ENCODE data around the gene NTM. TPM values are rescaled to one million over a fixed set of nuclear protein-coding genes. Genes with fewer than 3 reads are reported as not detected.
A peak's percentile ranks its signal among the peaks of the same experiment; 100 is the strongest.

NTM gene
- polyA plus RNA-seq, 1 donor from 2014 or later, result not detected

DNA sequence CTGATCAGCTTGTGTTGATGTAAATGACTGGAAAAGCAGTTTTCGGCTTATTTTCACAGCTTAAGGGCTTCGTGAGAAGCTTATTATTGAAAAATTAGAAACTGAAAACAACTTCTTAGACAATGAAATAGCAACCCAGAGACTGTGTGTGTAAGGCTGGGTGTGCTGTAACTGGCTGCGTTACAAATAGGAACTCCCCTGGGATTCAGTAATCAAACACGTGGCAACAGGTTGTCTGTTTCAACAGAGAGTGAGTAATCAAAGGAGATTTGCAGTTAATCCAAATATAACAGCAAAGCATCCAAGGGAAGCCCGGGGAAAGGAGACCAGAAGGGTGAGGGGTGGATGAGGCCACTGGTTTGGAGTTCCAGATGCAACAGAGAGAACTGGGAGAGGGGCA lies 19.2 kb downstream of the NTM start:
- Mint-ChIP-seq H3K36me3 (no peaks in the 10 kb centered on the region), H3K9me3 (peaks cover 0 to 6% (median 0%) of the 10 kb centered on the region in 3 donors), H3K4me1 (peaks cover 0 to 2% (median 0%) of the 10 kb centered on the region in 3 donors), H3K27me3 (no peaks in the 10 kb centered on the region), H3K4me3 (no peak overlapping the region), H3K27ac (no peak overlapping the region)

DNA sequence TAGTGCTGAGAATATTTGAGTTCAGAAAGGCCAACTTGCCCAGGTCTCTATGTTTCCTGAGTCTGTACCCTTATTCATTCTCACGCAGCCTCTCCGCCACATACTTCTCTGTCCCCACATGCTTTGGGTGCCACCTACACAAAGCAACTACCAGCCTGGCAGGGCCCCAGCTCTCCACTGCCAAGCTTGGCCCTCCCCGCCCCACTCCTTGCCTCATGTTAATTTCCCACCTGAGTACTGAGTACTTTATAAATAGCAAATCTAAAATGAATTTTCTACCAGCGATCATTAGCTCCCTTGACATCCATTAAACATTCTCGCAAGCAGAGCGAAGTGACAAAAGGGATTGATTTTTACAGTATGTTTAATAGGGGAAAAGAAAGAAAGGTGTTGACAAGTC lies 20.8 kb downstream of the NTM start:
- Mint-ChIP-seq H3K27ac (no peak overlapping the region), H3K4me1 (peaks cover 0 to 2% (median 0%) of the 10 kb centered on the region in 3 donors), H3K4me3 (no peak overlapping the region)

DNA sequence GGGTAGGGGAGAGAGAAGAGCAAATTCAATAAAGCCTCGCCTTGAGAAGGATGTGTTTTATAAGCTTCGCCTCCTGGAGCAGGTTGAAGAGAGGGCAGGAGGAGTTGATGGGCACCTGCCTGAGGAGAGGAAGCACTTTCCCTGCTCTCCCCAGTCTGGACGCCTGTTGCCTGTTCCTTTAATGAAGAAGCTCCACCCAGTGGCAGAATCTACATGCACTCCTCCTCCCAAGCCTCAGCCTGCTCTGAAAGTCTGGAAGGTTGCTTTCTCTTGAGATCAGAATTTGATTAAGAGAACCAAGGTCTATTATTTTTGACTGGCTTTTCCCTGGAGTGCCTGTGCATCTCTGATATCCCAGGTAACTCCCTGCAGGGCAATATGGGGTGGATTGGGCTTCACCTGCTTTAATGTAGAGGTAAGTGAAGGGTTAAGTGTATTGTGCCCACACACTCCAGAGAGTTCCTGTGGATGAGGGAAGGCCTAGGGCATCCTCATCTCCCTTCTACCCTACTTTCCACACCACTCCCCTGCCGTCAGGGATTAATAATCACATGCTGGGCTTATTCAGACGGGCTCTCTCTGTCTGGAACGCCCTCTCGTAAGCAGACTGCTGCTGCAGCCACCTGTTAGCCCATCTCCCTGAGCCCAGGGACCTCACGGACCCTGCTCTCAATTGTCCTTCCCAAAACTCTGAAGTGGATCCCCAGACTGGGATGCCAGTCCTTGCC lies 22.3 kb downstream of the NTM start:
- Mint-ChIP-seq H3K4me3 (peak overlapping the region in 1 of 4 donors; percentile 72), H3K4me1 (no peaks in the 10 kb centered on the region), H3K9me3 (peaks cover 0 to 3% (median 0%) of the 10 kb centered on the region in 3 donors), H3K36me3 (no peaks in the 10 kb centered on the region), H3K27me3 (no peaks in the 10 kb centered on the region), H3K27ac (no peak overlapping the region)

More for the DNA sequence above, 20.8 kb downstream of the NTM start:
- Mint-ChIP-seq H3K27me3 (no peaks in the 10 kb centered on the region), H3K36me3 (no peaks in the 10 kb centered on the region), H3K9me3 (peaks cover 0 to 3% (median 0%) of the 10 kb centered on the region in 3 donors)

DNA sequence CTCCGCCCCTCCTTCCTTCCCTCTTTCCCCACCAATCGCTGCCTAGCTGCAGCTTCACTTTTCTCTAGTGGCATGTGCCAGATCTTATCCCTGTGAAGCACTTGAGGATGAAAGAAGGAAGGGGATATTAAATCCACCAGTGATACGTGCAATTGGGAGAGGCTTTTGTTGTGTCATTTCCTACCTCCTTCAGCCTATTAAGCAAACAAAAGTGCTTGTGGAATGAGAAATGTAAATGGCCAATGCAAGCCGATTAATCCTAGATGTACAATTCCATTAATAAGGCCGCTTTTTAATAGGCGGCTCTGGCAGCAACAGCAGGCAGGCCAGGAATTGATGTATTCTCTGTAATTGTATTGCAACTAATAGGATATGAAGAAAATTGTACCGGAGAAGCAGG lies 23.3 kb downstream of the NTM start:
- Mint-ChIP-seq H3K27me3 (no peaks in the 10 kb centered on the region), H3K36me3 (no peaks in the 10 kb centered on the region), H3K4me1 (no peaks in the 10 kb centered on the region), H3K9me3 (peaks cover 0 to 3% (median 0%) of the 10 kb centered on the region in 3 donors), H3K27ac (no peak overlapping the region), H3K4me3 (no peak overlapping the region)

DNA sequence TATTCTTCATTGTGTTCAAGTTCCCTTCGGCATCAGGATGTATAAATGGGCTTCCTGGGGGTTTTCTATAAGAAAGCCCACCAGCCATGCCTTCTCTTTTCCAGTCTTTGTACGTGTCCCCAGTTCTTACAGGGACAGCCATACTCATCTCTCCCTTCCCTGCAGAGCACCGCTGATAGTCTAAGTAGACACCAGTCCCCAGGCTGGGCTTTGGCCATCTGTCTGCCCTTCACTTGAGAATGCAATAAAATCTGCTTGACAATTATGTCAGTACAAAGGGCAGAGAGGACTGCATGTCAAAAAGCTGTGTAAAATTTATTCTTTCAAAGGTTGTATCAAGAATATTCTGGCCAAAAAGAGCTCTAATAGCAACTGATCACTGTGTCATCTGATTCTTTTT lies 27.3 kb downstream of the NTM start:
- Mint-ChIP-seq H3K4me3 (no peak overlapping the region), H3K4me1 (no peaks in the 10 kb centered on the region), H3K9me3 (peaks cover 0 to 2% (median 0%) of the 10 kb centered on the region in 3 donors), H3K27me3 (no peaks in the 10 kb centered on the region), H3K27ac (no peak overlapping the region), H3K36me3 (no peaks in the 10 kb centered on the region)

DNA sequence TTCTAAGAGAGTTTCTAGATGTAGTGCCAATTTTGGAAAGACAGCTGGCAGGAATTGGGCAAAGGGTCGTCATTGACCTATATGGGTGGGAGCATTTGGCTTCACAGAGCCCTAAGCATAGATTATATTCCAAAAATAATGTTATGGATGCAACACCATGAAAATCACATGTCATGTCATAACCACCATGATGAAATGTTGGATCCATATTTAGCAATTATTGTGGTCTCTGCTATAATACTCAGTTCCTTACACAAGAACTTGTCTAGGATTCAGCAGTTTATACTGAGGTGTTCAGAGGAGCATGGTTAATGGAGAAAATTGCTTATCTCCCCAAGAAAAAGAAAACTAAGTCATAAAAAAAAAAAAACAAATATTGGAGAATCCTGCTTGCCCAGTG lies 31.6 kb downstream of the NTM start:
- Mint-ChIP-seq H3K27ac (no peak overlapping the region), H3K27me3 (no peaks in the 10 kb centered on the region), H3K9me3 (no peaks in the 10 kb centered on the region), H3K4me3 (no peak overlapping the region), H3K4me1 (no peaks in the 10 kb centered on the region), H3K36me3 (no peaks in the 10 kb centered on the region)

DNA sequence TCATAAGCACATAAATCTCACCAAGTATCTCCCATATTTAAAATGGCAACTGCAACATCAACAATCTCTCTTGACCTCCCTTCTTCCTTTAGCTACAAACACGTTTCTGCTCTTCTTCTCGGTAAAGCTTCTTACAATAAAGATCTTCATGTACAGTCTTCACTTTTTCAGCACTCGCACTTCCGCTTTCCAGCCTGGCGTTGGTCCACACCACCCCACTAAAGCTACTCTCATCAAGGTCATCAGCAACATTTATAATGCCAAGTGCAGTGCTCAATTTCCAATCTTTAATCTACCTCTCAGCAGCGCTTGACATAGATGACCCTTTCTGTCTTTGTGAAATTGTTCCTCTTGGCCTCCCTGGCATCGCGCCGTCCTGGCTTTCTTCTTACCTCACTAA lies 33.6 kb downstream of the NTM start:
- H3K9me3 Mint-ChIP-seq, result no peaks in the 10 kb centered on the region

DNA sequence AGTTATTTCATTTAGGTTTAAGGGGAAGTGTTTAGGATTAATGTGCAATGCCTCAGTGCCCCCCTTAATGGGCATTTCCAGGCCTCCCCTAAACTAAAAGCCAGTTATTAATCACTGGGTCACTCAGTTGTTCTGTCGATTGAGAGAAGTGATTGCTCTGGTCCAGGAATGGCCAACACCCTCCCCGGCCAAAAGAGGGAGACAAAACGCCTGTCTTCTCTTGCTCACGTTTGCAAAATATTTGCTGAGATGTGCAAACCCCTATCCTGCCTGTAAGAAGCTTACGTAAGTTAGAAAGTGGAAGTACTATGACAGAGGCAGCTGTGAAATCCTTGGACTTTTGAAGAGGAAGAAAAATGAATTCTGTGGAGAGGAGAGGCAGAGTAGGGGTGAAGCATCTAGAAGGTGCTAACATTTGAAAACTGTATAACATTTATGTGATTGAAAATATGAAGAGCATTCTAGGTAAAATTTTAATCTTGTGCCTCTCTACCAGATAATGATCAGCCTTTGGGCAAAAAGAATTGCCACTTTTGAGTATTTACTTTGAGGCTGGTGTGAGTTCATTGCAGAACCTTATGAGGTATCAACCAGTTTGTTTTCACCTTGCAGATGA lies 37.7 kb downstream of the NTM start:
- H3K4me3 Mint-ChIP-seq, result no peak overlapping the region
- H3K9me3 Mint-ChIP-seq, result no peaks in the 10 kb centered on the region
- H3K27me3 Mint-ChIP-seq, result peaks cover 1% of the 10 kb centered on the region
- H3K36me3 Mint-ChIP-seq, result no peaks in the 10 kb centered on the region
- H3K27ac Mint-ChIP-seq, result no peak overlapping the region
- peaks cover 0 to 3% (median 0%) of the 10 kb centered on the region in 3 donors for H3K4me1 Mint-ChIP-seq

More for the DNA sequence above, 33.6 kb downstream of the NTM start:
- no peaks in the 10 kb centered on the region for H3K36me3 Mint-ChIP-seq
- H3K27ac Mint-ChIP-seq, result no peak overlapping the region
- H3K27me3 Mint-ChIP-seq, result peaks cover 1% of the 10 kb centered on the region
- H3K4me3 Mint-ChIP-seq, result no peak overlapping the region
- peaks cover 0 to 3% (median 0%) of the 10 kb centered on the region in 3 donors for H3K4me1 Mint-ChIP-seq

DNA sequence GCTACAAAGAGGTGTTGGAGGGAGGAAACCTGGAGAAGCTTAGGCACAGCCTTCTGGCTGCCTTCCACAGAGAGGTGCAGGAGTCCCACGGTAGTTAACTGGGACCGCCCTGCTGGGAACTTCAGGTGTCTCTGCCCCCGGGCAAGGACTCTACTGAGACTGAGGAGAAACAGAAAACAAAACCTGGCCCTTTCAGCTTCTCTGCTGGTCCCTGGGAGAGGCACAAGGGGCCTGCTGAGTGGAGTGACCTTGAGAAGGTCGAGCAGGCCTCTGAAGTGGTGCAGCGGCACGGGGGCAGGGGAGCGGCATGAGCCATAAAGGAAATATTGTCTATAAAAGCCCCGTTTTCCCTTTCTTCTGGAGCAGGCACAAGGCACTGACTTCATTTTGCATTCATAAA lies 38.9 kb downstream of the NTM start:
- no peak overlapping the region for H3K4me3 Mint-ChIP-seq
- no peaks in the 10 kb centered on the region for H3K36me3 Mint-ChIP-seq
- peaks cover 0 to 3% (median 0%) of the 10 kb centered on the region in 3 donors for H3K4me1 Mint-ChIP-seq
- H3K9me3 Mint-ChIP-seq, result no peaks in the 10 kb centered on the region
- H3K27ac Mint-ChIP-seq, result no peak overlapping the region
- peaks cover 1% of the 10 kb centered on the region for H3K27me3 Mint-ChIP-seq

DNA sequence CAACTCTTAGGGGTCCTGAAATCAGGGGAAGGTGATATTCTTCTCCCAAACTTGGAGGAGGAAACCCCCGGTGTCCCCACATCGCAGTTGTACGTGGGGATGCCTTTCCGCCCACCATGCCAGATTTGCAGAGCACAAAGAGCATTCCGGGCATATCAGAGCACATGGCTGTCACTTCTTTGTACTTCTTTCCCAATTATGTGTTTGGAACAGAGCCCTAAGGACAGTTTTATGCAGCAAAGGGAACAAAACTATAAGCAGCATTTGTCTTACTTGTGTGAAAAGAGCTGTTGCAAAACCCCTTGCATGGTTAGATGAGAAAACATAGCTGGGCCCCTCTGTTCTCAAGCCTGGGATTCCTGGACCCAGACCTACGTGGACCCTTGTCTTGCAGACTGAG lies 41.2 kb downstream of the NTM start:
- Mint-ChIP-seq H3K4me1 (peaks cover 0 to 3% (median 0%) of the 10 kb centered on the region in 3 donors), H3K36me3 (no peaks in the 10 kb centered on the region), H3K27me3 (peaks cover 1% of the 10 kb centered on the region), H3K27ac (no peak overlapping the region), H3K4me3 (no peak overlapping the region), H3K9me3 (no peaks in the 10 kb centered on the region)

DNA sequence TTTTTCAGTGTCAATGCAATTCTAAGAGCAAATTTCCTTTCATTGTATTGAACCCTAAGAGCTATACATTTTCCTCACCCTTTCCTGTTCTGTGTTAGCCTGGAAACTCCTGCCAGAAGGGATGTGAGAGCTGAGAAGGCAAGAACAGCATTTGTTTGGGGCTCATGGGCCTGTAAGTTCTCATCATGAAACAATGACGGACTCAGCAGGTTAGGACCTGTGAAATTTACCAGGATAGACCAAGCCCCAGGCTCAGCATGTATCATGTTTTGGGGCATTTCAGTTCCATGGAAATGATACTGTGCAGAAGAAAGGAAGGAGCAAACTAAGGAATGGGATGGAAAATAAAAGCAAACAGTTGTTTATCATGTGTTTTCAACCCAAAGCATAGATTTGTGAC lies 41.6 kb downstream of the NTM start:
- Mint-ChIP-seq H3K4me3 (no peak overlapping the region), H3K36me3 (no peaks in the 10 kb centered on the region), H3K27ac (no peak overlapping the region), H3K27me3 (peaks cover 1% of the 10 kb centered on the region), H3K4me1 (peaks cover 0 to 3% (median 0%) of the 10 kb centered on the region in 3 donors), H3K9me3 (no peaks in the 10 kb centered on the region)

DNA sequence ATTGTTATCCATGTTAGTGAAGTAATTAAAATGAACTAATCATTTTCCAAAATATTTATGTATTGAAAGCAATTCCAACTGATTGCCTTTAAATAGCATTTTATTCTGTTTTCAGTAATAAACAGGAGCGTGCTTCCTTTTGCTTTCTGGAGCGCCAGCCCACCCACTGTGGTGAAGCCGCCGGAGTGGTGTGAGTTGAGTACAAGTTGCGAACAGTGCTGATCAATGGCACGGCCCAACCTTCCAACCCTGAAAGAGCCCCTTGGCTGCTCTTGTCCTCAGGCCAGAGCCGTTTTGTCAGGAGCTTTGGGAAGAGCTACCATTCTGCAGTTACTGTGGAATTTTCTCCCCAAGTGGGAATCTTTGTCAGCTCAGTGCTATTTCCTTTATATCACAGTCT lies 42.8 kb downstream of the NTM start:
- no peak overlapping the region for H3K27ac Mint-ChIP-seq
- H3K4me1 Mint-ChIP-seq, result peaks cover 0 to under 1% (median 0%) of the 10 kb centered on the region in 3 donors
- no peaks in the 10 kb centered on the region for H3K9me3 Mint-ChIP-seq
- H3K36me3 Mint-ChIP-seq, result no peaks in the 10 kb centered on the region
- no peak overlapping the region for H3K4me3 Mint-ChIP-seq
- H3K27me3 Mint-ChIP-seq, result no peaks in the 10 kb centered on the region

DNA sequence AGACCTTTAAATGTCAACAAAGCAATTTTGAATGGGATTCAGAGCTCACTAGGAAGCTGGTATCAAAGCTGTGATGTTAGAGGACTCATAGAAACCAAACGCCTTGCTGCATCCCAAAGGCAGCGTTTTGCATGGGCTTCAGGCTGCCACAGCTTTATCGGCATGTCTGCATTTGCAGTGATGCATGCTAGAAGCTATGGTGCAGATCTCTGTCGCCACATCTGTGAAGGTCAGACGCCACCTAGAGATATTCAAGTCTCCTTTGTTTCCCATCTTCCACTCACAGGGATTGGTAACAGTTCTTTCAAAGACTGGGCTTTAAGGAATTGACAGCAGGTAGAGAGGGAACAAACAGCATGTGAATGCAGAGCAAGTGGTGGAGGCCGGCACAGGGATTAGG lies 47.8 kb downstream of the NTM start:
- Mint-ChIP-seq H3K36me3 (no peaks in the 10 kb centered on the region), H3K27me3 (peaks cover 1% of the 10 kb centered on the region), H3K9me3 (no peaks in the 10 kb centered on the region), H3K4me3 (no peak overlapping the region), H3K27ac (no peak overlapping the region), H3K4me1 (no peaks in the 10 kb centered on the region)

DNA sequence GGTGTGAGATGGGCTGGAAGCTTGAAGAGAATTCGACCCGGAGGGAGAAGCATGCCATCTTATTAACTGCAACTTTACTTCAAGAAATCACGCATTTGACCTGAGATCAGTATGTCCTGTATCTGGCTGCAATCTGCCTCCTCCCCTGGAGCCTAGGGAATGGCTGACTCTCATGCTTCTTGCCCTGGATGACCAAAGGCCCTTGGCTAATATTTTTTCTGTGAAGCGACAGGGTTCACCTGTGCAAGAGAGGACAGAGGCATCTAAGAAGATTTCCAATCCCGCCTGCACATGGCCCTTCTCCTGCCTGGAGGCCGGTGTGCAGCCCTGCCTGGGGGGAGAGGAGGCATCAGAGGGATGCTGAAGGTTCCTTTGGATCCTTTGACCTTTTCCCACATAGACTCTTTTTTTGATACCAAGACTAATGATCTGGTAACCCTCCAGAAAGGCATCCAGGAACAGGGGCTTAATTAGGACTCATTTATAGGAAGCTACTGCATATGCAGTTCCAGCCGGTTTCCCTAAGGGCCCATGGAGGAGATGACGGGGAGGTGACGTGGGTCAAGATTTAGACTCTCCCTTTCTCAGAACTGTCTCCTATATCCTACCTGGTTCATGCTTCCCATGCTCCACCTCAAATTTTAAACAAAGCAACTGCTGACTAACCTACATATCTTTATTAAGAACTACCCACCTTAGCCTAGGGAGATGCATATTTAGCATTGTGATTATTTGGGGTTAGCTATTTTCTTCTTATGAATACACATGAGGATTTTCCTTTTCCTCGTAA lies 50.8 kb downstream of the NTM start:
- H3K36me3 Mint-ChIP-seq, result no peaks in the 10 kb centered on the region
- no peak overlapping the region for H3K27ac Mint-ChIP-seq
- no peak overlapping the region for H3K4me3 Mint-ChIP-seq
- peaks cover 1% of the 10 kb centered on the region for H3K27me3 Mint-ChIP-seq
- H3K9me3 Mint-ChIP-seq, result no peaks in the 10 kb centered on the region
- no peaks in the 10 kb centered on the region for H3K4me1 Mint-ChIP-seq

DNA sequence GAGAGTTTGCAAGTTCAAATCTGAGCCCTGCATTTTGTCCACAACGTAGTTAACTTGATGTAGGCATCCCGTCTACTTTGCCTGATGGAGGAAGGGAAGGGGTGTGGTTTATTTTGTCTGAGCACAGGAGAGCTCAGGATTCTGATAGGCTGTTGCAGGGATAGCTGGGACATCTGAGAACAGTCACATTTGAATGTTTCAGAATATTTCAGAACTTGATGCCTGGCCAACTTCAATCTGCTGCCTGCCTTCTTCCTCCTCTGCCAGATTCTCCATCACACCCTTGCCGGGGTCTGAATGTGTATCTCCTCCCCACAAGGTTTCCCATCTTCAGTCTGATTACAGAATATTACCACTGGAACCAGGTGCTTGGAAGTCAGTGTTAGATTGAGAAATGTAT lies 51.6 kb downstream of the NTM start:
- Mint-ChIP-seq H3K4me3 (no peak overlapping the region), H3K27me3 (peaks cover 1% of the 10 kb centered on the region), H3K27ac (no peak overlapping the region), H3K4me1 (no peaks in the 10 kb centered on the region), H3K36me3 (no peaks in the 10 kb centered on the region), H3K9me3 (peaks cover 0 to 4% (median 0%) of the 10 kb centered on the region in 3 donors)

All from IgD-negative memory B cell (primary cell).